ENCODE data around the gene CHRNA4.

Gene CHRNA4

GRCh38 chr20:63366390-63367365 is 5.5 kb upstream of the CHRNA4 start:
- DNase-seq = peak in 1 of 10 donors; percentile 81
- intact Hi-C loops (cut with DNase I) = no loop called here

DNA sequence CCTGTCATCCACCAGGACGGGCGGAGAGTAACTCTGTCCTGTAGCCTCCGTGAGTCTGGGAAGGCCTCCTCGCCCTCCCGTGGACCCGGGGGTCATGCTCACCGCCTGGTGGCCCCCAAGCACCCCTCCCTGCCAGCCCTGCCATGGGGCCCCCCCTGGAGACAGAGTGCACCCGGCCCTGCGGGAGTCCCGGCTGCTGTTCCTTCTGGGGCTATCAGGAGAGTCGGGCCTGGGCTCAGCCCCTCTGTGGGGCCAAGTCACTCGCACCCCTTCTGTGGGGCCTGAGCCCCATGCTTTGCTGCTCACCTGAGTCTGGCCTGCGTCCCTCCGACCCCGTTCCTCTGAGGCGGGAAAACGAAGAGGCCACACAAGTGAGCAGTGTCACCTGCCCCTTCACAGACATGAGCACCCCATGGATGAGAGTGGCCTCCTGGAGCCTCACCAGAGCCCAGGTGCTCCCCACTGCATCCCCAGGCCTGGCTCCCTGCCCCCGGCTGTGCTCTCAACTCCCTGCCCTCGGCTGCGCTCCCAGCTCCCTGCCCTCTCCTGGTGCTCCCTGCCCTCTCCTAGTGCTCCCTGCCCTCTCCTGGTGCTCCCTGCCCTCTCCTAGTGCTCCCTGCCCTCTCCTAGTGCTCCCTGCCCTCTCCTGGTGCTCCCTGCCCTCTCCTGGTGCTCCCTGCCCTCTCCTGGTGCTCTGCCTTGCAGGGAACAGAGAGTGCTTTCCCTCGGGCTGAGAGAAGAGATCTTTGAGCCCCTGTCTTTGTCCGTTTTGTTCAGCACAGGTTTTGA is 4.6 kb upstream of the CHRNA4 start:
- DNase-seq = peak in 2 of 10 donors; percentile 55 to 74
- intact Hi-C loops (cut with DNase I) = no loop called here

DNA sequence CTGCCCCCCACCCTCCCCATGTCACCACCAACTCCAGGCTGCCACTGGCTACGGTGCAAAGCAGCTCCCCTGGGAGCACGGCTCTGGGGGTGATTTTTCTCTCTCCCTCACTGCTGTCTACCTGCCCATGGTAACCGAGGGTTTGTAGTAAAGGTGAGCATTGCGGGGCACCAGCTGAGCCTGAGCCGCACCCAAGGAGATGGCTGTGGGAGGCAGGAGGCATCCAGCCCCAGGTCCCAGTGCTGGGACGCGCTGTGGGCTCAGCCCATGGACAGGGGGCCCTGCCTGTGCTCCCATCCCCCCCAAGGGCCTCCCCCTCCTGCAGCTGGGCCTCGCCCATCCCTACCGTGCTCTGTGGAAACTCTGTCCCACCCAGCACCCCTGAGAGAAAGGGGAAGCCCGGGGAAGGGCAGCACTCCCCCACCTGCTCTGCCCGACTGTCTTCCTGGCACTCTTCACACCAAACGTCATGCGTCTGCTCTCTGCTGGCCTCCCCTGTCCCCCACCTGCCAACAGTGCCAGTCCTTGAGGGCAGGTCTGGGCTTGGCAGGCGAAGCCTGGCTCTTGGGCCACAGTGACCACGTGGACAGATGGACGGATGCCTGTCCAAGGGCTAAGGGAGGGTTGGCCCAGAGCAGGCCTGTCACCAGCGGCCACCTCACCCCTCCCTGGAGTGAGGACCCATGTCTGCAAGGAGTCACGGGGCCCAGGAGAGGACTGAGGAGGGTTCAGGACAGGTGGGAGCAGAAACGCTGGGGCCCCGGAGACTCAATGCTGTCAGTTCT is 3.8 kb upstream of the CHRNA4 start:
- intact Hi-C loops (cut with DNase I) = no loop called here
- peak in 2 of 10 donors; percentile 65 to 81 for DNase-seq

DNA sequence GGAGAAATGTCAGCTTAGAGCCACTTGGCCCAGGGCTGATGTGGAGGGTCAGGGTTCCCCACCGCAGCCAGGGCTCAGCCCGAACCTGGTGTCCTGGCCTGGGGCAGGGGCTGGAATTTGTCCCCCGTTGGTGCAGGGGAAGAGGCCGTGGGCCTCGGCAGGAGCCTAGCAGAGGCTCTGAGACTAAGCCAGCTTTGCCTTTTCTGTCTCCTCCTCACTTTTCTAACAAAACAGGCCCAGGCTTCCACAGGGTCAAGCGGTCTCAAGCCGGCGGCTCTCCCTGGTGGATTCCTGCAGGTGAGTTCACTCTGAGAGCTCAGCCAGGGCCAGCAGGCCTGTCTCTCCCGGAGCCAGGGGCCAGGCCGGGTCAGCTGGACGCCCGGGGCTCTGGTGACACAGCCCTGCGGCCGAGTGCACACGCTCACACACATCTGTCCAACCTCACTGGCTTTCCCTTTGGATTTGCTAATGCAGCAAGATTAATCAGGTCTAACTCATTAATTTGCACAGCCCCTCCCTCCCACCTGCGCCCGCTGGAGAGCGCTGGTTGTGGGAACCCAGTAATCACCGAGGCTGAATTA is 2.9 kb upstream of the CHRNA4 start:
- peak in 2 of 10 donors; percentile 49 to 58 for DNase-seq
- intact Hi-C loops (cut with DNase I) = no loop called here

GRCh38 chr20:63363013-63363957 is 2.1 kb upstream of the CHRNA4 start:
- intact Hi-C loops (cut with DNase I) = no loop called here
- DNase-seq = peak in 2 of 10 donors; percentile 69 to 76

DNA sequence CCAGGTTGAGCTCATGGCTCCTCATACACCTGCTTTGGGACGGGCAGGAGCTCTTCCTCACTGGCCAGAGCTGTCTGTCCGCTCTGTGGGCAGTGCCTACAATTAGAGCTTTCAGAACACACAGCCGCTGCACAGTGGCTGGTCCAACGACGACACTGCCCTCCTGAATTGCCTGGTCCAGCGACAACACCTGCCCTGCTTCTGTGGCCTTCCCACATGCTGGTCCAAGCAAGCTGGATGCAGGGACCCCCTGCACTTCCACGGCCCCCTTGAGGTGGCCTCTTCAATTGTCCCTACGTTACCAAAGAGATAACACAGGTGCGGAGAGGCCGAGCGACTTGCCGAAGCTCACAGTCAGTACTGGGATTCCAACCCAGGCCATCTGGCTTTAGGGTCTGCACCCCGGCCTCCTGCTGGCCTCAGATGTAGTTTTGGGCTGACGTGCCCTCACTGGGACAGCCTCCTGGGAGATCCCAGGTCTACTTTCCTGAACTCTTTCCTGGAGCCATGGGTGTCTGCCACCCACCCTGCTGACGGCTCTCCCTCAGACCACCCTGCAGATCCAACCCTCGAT is 1.4 kb upstream of the CHRNA4 start:
- peak in 2 of 10 donors; percentile 34 to 45 for DNase-seq
- intact Hi-C loops (cut with DNase I) = no loop called here

GRCh38 chr20:63361519-63362435 is 628 bp upstream of the CHRNA4 start:
- intact Hi-C loops (cut with DNase I) = no loop called here
- peak in 2 of 10 donors; percentile 81 to 82 for DNase-seq

DNA sequence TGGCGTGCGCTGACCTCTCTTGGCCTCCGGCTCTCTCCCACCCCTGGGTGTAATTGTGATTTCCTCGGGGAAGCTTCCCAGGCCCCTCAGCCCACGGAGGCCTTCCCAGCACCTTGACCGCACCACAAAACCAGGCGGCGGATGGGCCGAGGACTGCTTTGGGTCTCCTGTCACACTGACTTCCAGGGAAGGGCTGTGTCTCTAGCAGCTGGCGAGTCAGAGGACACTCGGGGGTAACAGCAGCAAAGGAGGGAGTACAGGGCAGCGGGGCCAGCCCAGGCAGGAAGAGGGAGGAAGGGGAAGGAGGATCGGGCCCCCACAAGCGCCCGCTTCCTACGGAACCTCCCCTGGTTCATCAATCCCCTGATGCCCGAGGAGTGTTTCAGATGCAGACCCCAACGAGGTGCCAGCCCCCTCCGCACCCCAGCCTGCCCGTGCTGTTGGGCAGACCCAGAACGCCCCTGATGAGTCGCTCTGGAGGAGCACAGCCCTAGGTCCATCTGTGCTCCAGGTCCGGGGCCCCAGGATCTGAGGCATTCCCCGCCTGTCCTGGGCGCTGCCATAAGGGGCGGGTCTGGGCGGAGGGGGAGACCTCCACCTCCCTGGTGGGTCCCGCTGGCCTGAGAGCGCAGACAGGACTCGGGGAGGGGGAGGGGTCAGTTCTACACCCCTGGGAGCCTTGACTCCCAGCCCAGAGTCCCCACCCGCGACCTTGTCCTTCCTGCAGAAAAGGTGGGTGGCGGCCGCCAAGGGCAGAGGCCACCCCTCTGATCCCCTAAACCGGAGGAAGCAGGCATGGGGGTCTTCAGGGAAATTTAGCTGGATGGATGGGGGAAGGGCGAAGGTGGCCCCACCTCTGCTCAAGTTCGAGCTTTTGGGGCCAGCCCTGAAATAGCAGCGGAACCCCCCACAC is 956 bp downstream of the CHRNA4 start:
- intact Hi-C loops (cut with DNase I) = no loop called here

GRCh38 chr20:63359164-63359934 is 1.8 kb downstream of the CHRNA4 start:
- intact Hi-C loops (cut with DNase I) = no loop called here
- DNase-seq = peak in 1 of 10 donors; percentile 81

More for the DNA sequence above, 956 bp downstream of the CHRNA4 start:
- DNase-seq = peak in 1 of 10 donors; percentile 80

- DNase-seq = peak in 2 of 10 donors; percentile 45 to 89
Observed at GRCh38 chr20:63357921-63358905, 2.9 kb downstream of the CHRNA4 start.

DNA sequence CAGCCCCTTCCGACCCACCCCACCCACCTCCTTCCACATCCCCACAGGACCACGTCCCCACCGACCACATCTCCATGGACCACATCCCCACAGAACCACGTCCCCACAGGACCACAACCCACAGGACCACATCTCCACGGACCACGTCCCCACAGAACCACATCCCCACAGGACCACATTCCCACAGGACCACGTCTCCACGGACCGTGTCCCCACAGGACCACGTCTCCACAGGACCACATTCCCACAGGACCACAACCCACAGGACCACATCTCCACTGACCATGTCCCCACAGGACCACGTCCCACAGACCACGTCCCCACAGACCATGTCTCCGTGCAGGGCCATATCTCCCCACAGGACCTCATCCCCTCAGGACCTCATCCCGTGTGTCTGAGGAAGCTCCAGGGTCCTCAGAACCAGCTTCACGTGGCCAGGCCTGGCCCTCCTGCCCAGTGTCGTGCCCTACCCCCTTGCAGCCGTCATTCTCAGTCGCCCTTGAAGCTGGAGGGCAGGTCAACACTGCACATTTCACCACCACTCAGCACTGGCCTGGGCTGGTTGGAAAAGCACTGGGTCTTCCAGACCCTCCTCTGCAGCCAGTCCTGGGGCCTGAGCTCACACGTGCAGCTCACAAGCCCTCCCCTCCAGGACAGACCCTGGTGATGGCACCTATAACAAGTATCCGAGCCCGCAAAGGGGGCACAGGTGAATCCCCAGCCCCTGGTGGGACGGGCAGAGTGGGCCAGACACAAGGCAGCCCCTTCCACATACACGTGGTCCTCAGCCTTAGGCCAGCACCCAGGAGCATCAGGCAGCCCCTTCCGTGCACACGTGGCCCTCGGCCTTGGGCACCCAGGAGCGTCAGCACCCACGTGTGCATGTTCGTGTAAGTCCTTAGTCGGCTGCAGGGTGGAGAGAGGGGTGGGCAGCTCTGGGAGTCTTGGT is 3.9 kb downstream of the CHRNA4 start:
- DNase-seq = peak in 1 of 10 donors; percentile 69
- intact Hi-C loops (cut with DNase I) = no loop called here

More at GRCh38 chr20:63357921-63358905, 2.9 kb downstream of the CHRNA4 start:
- intact Hi-C loops (cut with DNase I) = no loop called here

DNA sequence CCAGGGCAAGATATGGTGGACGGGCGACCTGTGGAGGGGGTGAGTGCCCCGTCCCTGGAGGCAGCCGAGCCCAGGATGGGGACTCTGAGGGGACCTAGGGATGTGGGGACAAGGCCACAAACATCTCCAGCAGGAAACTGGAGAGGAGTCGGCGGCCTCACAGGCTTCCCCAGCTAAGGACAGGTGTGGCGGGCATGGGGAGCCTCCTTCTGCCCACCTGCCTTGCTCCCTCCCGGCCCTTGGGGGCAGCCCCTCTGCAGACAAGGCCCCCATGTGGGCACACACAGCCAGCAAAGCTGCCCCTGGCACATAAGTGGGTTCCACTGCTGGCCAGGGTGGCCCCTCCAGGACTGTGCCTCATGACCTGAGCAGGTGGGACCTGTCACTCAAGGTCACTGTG is 4.6 kb downstream of the CHRNA4 start:
- intact Hi-C loops (cut with DNase I) = no loop called here
- peak in 1 of 10 donors; percentile 77 for DNase-seq

GRCh38 chr20:63355781-63356295 is 5.3 kb downstream of the CHRNA4 start:
- DNase-seq = peak in 1 of 10 donors; percentile 79
- intact Hi-C loops (cut with DNase I) = no loop called here
